ENCODE measurements around the gene MEIOSIN. TPM values are rescaled to one million over a fixed set of nuclear protein-coding genes. Genes with fewer than 3 reads are reported as not detected.
"Not testable (repeated sequence)": the region's sequence is repeated elsewhere in the genome, so short reads cannot be mapped to it uniquely, and the experiment has no call there.

The MEIOSIN gene
- total RNA-seq, 8 experiments from 2014 or later, result 0.09 to 0.24 TPM; not detected in 6

DNA sequence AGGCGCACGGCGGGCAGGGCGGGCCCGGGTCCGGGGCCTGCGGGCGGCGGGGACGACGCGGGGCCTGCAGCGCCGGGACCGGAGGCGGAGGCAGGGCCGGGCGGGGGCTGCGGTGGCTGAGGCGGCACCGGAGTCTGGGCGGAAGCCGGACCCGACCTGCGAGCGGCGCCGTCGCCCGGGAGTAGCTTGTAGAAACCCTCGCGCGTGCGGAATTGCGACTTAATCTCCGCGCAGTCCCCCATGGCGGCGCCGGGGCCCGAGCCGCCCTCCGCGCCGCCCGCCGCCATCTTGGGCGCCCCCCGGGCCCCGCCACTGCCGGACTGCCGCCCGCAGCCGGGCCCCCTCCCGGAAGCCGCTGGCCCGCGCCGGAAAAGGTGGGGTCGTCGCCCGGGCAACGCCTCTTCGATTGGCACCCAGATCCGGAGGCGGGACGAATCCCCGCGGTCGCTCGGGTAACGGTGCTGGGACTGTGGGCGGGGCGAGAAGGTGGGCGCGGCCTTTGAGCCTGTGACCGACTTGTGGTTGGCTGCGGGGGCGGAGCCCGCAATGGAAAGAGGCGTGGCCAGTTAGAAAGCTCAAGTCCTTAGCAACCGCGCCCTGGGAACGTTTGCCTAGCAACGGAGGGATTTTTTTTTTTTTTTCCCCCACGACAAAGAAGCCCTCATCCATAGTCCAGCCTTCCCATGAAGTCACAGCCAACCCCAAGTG, 59.4 kb downstream of the MEIOSIN start, which contains the start of gene DMWD:
TSS of gene DMWD (minus strand) at position 376 of the 708 bp plus-strand sequence. CDS start at position 287, 89 bp downstream.
- ATAC-seq (replicated peaks in 6 of 8), result peak; percentile 88 to 97 (median 94)
- H3K27ac ChIP-seq, result peak within 1 kb of the TSS; percentile 81 to 91
- H3K4me1 ChIP-seq (replicated peaks in 1 of 2), result peaks cover 9 to 17% of the 10 kb centered on the region in 2 donors
- WGBS, 10 experiments, result 0% methylated on average over 2 to 8 of the region's 86 CpGs; no CpG with 5 or more reads in 6 of the 10 experiments
- in situ Hi-C loops (cut with MboI; ENCODE audit: low pct_unique_long_range_greater_than_20kb in 2 of 9, low sequenced_read_pairs in 9 of 9, unreplicated experiment in 9 of 9), result no loop called here
- peak within 1 kb of the TSS; percentile 72 to 97 (median 86) for H3K4me3 ChIP-seq

DNA sequence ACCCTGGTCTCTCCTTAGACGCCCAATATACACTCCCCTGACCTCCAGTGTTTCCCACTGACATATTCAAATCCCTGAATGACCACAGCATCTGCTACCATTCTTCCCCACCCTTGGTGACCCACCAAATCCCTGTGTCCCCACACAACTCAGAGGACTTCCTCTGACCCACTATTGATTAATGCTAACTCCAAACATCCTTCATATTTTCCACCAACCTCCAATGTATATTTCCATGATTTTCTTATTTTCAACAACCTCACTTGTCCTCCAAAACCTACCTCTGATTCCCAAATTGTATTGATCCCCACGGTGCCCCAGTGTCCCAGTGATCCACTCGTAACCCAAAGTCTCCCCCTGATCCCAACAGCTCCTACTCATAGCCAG, 59.9 kb downstream of the MEIOSIN start:
- 0 to 100% (median 32%) methylated on average over 1 to 2 of the region's 3 CpGs; no CpG with 5 or more reads in 1 of the 10 experiments for WGBS, 10 experiments
- ATAC-seq (replicated peaks in 6 of 8), result no peak
- H3K27ac ChIP-seq, result no peak overlapping the region
- peaks cover 9 to 17% of the 10 kb centered on the region in 2 donors for H3K4me1 ChIP-seq (replicated peaks in 1 of 2)
- H3K4me3 ChIP-seq, result peak overlapping the region; percentile 3 to 97 (median 86)
- in situ Hi-C loops (cut with MboI; ENCODE audit: low pct_unique_long_range_greater_than_20kb in 2 of 9, low sequenced_read_pairs in 9 of 9, unreplicated experiment in 9 of 9), result no loop called here

DNA sequence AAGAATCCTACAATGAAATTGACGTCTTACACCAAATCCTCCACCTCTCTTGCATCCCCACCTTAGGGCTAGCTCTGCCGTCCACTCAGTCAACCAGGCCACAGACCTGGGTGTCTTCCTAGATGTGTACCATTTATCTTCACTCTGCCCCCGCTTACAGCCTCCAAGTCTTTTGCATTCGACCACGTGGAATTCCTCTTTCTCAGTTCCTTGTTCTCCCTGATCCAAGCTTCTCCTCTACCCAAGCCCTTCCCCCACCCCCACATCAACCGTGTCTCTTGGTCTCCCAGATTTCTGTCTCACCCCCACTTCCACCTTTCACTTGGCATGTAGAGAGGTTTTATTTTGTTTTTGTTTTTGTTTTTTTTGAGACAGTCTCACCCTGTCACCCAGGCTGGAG, 60.6 kb downstream of the MEIOSIN start:
- H3K4me3 ChIP-seq, result no peak overlapping the region
- WGBS, 10 experiments, result 47 to 100% (median 58%) methylated on average over 1 to 6 of the region's 6 CpGs; no CpG with 5 or more reads in 2 of the 10 experiments
- peaks cover 9 to 17% of the 10 kb centered on the region in 2 donors for H3K4me1 ChIP-seq (replicated peaks in 1 of 2)
- no peak overlapping the region for H3K27ac ChIP-seq
- in situ Hi-C loops (cut with MboI; ENCODE audit: low pct_unique_long_range_greater_than_20kb in 2 of 9, low sequenced_read_pairs in 9 of 9, unreplicated experiment in 9 of 9), result no loop called here
- no peak for ATAC-seq (replicated peaks in 6 of 8)

DNA sequence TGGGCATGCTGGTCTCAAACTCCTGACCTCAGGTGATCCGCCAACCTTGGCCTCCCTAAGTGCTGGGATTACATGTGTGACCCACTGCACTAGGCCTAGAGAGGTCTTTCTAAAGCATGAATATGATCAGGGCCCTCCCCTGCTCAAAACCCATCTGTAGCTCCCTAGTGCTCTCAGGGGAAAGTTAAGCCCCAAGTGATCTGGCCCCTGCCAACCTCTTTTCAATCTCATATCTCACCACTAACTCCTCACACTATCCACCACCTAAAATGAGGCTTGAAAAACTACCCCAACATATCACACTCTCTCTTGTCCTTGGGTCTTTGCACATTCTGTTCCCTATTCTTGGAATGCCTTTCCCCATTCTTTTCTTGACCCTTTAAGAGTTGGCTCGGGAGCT, 61.4 kb downstream of the MEIOSIN start:
- WGBS, 10 experiments, result 60 to 86% (median 67%) methylated on average over 1 of the region's 2 CpGs; no CpG with 5 or more reads in 7 of the 10 experiments
- no peak for ATAC-seq (replicated peaks in 6 of 8)
- Histone ChIP-seq H3K4me3 (no peak overlapping the region), H3K4me1 (replicated peaks in 1 of 2) (peaks cover 12 to 19% of the 10 kb centered on the region in 2 donors), H3K27ac (no peak overlapping the region)
- in situ Hi-C loops (cut with MboI; ENCODE audit: low pct_unique_long_range_greater_than_20kb in 2 of 9, low sequenced_read_pairs in 9 of 9, unreplicated experiment in 9 of 9), result no loop called here

DNA sequence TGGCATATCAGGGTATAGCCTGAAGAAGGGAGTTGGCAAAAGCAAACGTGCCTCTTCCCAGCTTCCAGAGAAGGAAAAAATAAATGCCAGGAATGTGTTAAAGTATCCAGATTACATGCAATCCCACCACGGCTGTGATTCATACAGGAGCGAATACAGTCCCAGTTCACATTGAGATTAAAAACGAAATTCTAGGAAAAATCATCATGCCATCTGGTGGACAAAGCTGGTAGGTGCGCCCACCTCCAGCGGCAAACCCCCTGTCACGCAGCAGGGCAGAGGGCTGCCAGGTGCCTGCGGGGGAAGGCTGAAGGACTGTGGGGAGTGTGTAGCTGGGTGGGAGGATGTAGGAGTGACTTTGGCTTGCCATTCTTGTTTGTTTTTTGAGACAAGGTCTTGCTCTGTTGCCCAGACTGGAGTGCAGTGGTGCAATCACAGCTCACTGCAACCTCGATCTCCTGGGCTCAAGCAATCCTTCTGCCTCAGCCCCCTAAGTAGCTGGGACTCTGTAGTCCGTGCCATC, 65.8 kb downstream of the MEIOSIN start:
- 0 to 40% (median 33%) methylated on average over 1 to 3 of the region's 10 CpGs; no CpG with 5 or more reads in 4 of the 10 experiments for WGBS, 10 experiments
- Histone ChIP-seq H3K4me1 (replicated peaks in 1 of 2) (peaks cover 2% of the 10 kb centered on the region in 2 donors), H3K4me3 (no peak overlapping the region), H3K27ac (no peak overlapping the region)
- in situ Hi-C loops (cut with MboI; ENCODE audit: low pct_unique_long_range_greater_than_20kb in 2 of 9, low sequenced_read_pairs in 9 of 9, unreplicated experiment in 9 of 9), result no loop called here
- ATAC-seq (replicated peaks in 6 of 8), result peak; percentile 75 to 94 (median 84)

DNA sequence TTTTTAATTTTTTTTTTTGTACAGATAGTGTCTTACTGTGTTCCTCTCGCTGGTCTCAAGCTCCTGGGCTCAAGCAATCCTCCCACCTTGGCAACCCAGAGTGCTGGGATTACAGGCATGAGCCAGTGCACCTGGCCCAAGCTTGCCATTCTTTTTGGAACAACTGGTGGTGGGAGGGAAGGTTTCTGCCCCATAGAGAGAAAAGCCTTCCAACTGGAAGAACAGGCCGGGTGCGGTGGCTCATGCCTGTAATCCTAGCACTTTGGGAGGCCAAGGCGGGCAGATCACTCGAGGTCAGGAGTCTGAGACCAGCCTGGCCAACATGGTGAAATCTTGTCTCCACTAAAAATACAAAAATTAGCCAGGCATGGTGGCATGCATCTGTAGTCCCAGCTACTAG, 66.3 kb downstream of the MEIOSIN start:
- ATAC-seq (replicated peaks in 6 of 8); in situ Hi-C loops (cut with MboI; ENCODE audit: low pct_unique_long_range_greater_than_20kb in 2 of 9, low sequenced_read_pairs in 9 of 9, unreplicated experiment in 9 of 9): not testable (repeated sequence)

DNA sequence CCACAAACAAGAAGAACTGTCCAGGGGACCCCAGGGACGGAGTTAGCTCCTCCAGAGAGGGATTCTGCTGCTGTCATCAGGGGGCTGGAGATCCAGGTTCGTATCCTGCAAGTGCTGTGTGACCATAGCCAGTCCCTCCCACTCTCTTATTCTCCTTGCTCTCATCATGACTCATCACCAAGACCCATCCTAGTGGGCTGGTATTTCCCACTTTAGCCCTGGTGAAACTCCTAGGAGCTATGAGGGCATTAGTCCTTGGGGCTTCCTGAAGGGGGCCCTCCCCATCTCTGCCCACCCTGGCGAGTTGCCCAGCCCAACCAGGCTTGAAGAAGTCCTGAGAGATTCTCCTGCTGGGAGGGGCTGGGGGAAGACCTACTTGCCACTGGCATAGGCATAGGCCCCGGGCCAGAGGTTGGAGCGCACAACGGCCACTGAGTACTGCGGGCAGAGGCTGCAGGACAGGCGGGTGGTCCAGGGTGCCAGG, 66.9 kb downstream of the MEIOSIN start:
- Histone ChIP-seq H3K4me3 (no peak overlapping the region), H3K4me1 (replicated peaks in 1 of 2) (peaks cover 2% of the 10 kb centered on the region in 2 donors), H3K27ac (no peak overlapping the region)
- WGBS, 10 experiments, result 0 to 83% (median 54%) methylated on average over 1 to 2 of the region's 8 CpGs; no CpG with 5 or more reads in 6 of the 10 experiments
- in situ Hi-C loops (cut with MboI; ENCODE audit: low pct_unique_long_range_greater_than_20kb in 2 of 9, low sequenced_read_pairs in 9 of 9, unreplicated experiment in 9 of 9), result no loop called here
- peak in 5 of 8 experiments; percentile 4 to 27 (median 8) for ATAC-seq (replicated peaks in 6 of 8)

More for the DNA sequence above, 66.3 kb downstream of the MEIOSIN start:
- H3K4me1 ChIP-seq (replicated peaks in 1 of 2); H3K4me3 ChIP-seq; H3K27ac ChIP-seq: not testable (repeated sequence)
- 57 to 96% (median 82%) methylated on average over 1 to 4 of the region's 5 CpGs; no CpG with 5 or more reads in 6 of the 10 experiments for WGBS, 10 experiments

DNA sequence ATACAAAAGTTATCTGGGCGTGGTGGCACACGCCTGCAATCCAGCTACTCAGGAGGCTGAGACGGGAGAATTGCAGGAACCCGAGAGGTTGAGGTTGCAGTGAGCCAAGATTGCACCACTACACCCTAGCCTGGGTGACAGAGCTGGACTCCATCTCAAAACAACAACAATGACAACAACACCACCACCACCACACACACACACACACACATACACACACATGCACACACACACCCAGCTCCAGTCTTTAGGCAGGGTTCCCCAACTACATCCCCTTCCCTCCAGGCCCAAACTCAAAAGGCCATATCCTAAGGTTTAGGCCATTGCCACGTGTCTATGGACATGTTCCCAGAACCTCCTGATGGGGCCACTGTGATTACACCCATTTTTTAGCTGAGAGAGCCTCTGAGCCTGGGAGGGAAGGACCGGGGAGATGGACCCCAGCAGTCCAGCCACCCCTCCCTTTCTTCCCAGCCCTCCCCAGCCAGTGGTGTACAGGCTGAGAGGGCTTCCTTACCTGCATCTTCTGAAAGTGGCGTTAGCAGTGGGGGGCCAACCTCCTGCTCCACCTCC, 68.5 kb downstream of the MEIOSIN start:
- Histone ChIP-seq H3K27ac (no peak overlapping the region), H3K4me1 (replicated peaks in 1 of 2) (peaks cover 2% of the 10 kb centered on the region in 2 donors), H3K4me3 (no peak overlapping the region)
- WGBS, 10 experiments, result 80 to 100% (median 90%) methylated on average over 1 to 3 of the region's 7 CpGs; no CpG with 5 or more reads in 6 of the 10 experiments
- in situ Hi-C loops (cut with MboI; ENCODE audit: low pct_unique_long_range_greater_than_20kb in 2 of 9, low sequenced_read_pairs in 9 of 9, unreplicated experiment in 9 of 9), result no loop called here
- ATAC-seq (replicated peaks in 6 of 8), result no peak

DNA sequence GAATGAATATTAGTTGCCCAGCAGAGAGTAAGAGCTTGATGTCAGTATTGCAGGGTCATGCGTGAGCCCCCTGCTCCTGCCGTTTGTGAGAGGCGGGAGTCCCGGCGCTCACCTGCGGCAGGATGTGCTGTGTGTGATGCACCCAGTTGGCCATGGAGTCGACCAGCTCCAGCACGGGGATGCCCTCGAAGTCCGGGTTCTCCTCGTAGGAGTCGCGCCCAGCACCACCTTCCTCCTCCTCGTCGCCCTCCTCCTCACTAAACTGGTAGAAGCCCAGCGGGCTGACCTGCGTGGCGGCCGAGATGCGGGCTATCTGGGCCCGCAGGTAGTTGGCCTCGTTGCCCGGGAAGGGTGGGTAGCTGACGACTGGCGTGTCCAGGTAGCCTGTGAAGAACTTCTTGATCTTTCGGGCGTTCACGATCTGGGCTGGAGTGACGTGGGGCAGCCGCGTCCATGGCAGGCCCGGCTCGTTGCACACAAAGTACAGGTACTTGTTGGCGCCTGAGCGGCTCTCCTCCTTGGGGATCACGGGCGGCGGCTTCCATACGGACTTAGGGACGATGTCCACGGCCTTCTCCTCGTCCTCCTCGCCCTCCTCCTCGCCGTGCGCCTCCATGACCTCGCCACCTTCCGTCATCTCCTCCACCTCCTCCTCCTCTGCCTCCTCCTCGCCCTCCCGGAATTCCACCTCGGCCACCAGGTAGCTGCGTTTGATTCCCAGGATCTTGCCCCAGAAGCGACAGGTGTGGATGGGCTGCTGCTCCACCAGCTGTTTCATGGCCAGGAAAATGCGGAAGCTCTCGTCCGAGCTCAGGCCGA, 71.1 kb downstream of the MEIOSIN start:
- no peak for ATAC-seq (replicated peaks in 6 of 8)
- H3K27ac ChIP-seq, result no peak overlapping the region
- in situ Hi-C loops (cut with MboI; ENCODE audit: low pct_unique_long_range_greater_than_20kb in 2 of 9, low sequenced_read_pairs in 9 of 9, unreplicated experiment in 9 of 9), result no loop called here
- WGBS, 10 experiments, result 64 to 97% (median 90%) methylated on average over 4 to 27 of the region's 57 CpGs
- no peaks in the 10 kb centered on the region for H3K4me1 ChIP-seq (replicated peaks in 1 of 2)
- H3K4me3 ChIP-seq, result no peak overlapping the region

DNA sequence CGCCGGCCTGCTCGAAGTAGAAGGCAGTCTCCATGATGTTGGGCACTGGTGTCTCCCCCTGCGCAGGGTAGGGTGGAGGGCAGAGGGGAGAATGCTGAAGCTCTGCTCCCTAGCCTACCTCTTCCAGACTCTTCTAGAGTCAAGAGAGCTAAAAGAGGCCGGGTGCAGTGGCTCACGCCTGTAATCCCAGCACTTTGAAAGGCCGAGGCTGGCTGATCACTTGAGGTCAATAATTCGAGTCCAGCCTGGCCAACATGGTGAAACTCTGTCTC, 71.7 kb downstream of the MEIOSIN start:
- ATAC-seq (replicated peaks in 6 of 8), result no peak
- WGBS, 10 experiments, result 60 to 95% (median 89%) methylated on average over 1 to 6 of the region's 8 CpGs; no CpG with 5 or more reads in 2 of the 10 experiments

DNA sequence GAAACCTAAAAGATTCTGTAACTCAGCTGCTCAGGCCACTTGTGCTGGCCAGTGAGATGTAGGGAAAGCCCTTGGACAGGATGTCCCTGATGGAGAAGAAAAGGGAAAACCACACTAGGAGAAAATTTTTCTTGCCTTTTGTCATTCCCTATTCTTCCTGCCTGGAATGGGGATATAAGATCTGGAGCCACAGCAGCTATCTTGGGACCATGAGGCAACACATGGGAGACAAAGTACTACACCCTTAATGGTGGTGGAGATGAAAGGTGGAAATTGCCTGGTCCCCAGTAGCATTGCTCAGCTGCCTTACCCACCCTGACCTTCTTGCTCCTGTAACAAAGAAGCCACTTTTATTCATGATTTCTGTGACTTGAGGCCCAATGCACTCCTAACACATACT, 72.5 kb downstream of the MEIOSIN start:
- Histone ChIP-seq H3K4me1 (replicated peaks in 1 of 2) (no peaks in the 10 kb centered on the region), H3K27ac (no peak overlapping the region), H3K4me3 (no peak overlapping the region)
- in situ Hi-C loops (cut with MboI; ENCODE audit: low pct_unique_long_range_greater_than_20kb in 2 of 9, low sequenced_read_pairs in 9 of 9, unreplicated experiment in 9 of 9), result no loop called here
- ATAC-seq (replicated peaks in 6 of 8), result no peak

More for the DNA sequence above, 71.7 kb downstream of the MEIOSIN start:
- in situ Hi-C loops (cut with MboI; ENCODE audit: low pct_unique_long_range_greater_than_20kb in 2 of 9, low sequenced_read_pairs in 9 of 9, unreplicated experiment in 9 of 9), result no loop called here
- no peak overlapping the region for H3K4me3 ChIP-seq
- no peaks in the 10 kb centered on the region for H3K4me1 ChIP-seq (replicated peaks in 1 of 2)
- H3K27ac ChIP-seq, result no peak overlapping the region

DNA sequence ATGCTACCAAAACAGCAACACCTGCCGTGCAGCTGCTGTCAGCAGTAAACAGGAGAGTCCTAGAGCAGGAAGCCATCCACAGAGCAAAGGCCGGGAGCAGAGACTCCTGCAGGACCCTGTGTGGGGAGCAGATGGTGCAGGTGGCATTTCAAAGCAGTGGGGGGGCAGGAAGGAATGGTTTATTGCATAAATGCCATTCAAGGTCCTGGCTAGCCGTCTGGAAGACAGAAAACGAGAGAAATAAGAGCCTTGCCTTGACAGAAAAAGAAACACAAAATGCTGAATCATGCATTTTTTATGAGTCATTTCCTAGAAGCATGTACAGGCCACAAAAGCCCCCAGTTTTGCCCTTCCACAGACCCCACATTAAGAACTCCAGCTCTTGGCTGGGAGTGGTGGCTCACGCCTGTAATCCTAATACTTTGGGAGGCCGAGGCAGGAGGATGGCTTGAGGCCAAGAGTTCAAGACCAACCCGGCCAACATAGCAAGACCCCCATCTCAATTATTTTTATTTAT, 76.5 kb downstream of the MEIOSIN start:
- 0 to 86% (median 64%) methylated on average over 1 to 7 of the region's 7 CpGs; no CpG with 5 or more reads in 3 of the 10 experiments for WGBS, 10 experiments
- H3K4me3 ChIP-seq, result no peak overlapping the region
- H3K27ac ChIP-seq, result no peak overlapping the region
- in situ Hi-C loops (cut with MboI; ENCODE audit: low pct_unique_long_range_greater_than_20kb in 2 of 9, low sequenced_read_pairs in 9 of 9, unreplicated experiment in 9 of 9), result no loop called here
- peaks cover 0 to 2% of the 10 kb centered on the region in 2 donors for H3K4me1 ChIP-seq (replicated peaks in 1 of 2)
- peak; percentile 18 to 61 (median 32) for ATAC-seq (replicated peaks in 6 of 8)

Measured in motor neuron (in vitro differentiated cells).